HG03565 (cell line): ENCODE measurements around the gene FYCO1.
A peak's percentile ranks its signal among the peaks of the same experiment; 100 is the strongest.
"Not testable (repeated sequence)": the region's sequence is repeated elsewhere in the genome, so short reads cannot be mapped to it uniquely, and the experiment has no call there.

Experiments
- ATAC-seq: cut with Tn5 transposase; IDR thresholded peaks from one replicate; pipeline ENCODE4 v1.9.1; 2021; ENCODE audit warnings: mild to moderate bottlenecking, moderate library complexity; ENCODE audit not compliant: unreplicated experiment

FYCO1 gene

DNA sequence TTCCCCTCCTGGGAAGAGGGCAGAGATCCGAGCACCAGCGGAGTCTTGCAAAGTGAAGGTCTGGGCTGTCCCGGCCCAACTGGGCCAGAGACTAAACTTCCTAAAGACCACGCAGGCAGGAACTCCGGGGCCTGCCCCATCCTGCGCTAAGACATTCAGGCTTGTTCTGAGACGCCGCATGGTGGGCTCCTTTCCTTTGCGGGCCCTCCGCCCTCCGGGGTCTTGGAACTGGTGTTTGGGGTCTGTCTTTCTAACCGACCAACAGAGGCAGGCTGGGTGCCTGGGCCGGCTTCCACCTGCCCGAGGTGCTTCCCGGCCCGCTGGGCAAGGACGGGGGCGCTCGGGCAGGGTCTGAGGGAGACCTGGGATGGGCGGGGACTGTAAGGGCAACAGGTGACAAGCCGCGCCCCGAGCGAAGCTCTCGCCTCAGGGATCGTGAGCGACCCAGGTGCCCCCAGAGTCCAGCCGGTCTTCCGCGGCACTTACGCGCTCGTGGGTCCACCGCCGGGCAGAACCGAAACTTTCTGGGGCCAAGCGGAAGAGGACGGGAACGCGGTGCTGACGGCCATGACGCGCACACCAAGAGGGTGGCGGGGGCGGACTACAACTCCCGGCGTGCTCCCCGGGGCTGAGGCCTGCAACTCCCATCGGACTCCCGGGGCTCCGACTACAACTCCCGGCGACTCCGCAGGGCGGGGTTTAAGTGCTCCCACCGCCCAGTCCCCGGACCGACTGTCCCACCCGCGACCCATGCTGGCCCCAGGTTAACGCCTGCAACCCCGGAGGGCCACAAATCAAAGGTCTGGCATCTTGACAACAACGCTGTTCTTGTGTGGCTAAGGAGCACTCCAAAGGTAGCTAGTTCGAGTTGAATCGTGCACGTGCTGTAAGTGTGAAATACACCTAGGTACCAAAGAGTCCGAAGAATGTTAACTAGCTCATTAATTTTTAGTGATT, at the start of gene FYCO1:
TSS of gene FYCO1 (minus strand) at position 589 of the 957 bp plus-strand sequence. CDS start 10,914 bp downstream, outside the sequence.
- peak; percentile 70 for ATAC-seq

- ATAC-seq = no peak
Observed at GRCh38 chr3:46038916-46039315, 43.3 kb upstream of the FYCO1 start.

GRCh38 chr3:46038071-46038470, 42.4 kb upstream of the FYCO1 start:
- ATAC-seq = not testable (repeated sequence)

DNA sequence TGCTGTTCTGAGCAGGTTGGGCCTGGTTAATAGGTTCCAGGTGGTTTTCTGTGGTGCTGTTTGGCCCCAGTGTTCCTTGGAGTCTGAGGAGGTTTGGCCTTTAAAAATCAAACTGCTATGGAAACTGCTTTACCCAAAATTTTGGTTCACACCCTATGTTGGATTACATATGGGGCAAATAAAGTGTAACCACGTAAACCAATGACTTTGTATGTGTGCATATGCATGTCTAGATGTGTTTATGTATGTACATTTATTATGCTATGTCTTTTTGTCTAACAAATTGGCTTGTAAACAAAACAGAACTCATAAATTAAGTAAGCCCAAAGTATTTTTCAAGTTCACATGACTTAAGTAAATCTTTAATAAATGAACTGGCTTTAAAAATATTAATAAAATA, 40.6 kb upstream of the FYCO1 start:
- no peak for ATAC-seq

- no peak for ATAC-seq
Observed at GRCh38 chr3:46031747-46032146, 36.1 kb upstream of the FYCO1 start.

DNA sequence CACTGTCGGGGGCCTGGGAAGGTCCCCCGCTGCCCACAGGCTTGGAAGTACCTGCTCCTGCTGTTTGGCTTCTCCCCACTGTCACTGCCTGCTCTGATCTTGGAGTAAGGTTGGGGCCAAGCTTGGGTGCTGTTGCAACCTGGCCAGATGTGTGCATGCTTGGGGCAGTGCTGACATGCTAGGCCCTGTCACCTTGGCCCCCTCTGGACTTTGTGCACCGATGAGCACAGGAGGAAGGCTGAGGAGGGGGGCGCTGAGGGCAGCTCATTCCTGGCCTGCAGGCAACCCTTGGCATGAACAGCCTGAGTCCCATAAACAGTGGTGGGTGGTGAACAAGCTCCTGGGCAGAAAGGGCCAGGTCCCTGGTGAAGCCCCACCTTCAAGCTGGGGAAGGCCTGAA, 35.6 kb upstream of the FYCO1 start:
- ATAC-seq = no peak

GRCh38 chr3:46030626-46031025, 35.0 kb upstream of the FYCO1 start:
- no peak for ATAC-seq

GRCh38 chr3:46029953-46030543, 34.4 kb upstream of the FYCO1 start:
- ATAC-seq = no peak

DNA sequence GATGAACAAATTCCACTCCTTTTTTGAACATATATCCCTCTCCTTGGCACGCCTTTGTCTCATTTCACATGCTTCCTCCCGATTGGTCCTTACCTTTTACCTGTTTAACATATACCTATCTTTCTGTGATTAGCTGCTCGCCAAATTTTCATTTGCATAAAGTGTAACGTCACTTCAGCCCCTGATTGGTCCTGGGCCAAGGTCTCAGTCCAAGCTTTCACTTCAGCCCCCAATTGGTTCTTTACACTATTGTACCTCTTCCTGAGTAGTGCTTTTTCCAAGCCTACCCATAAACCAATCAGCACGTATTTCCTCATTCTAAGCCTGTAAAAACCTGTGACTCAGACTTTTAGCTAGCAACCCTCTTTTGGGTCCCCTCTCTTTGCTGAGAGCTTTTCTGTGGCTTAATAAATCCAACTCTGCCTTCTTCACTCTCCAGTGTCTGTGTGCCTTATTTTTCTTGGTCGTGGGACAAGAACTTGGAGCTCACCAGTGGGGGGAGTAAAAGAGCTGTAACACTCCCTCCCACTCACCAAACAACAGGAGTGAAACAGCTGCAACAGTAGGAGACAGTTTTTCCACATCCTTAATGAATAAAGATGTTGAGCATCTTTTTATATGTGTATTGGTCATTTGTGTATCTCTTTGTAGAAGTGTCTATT, 32.2 kb upstream of the FYCO1 start:
- no peak for ATAC-seq

DNA sequence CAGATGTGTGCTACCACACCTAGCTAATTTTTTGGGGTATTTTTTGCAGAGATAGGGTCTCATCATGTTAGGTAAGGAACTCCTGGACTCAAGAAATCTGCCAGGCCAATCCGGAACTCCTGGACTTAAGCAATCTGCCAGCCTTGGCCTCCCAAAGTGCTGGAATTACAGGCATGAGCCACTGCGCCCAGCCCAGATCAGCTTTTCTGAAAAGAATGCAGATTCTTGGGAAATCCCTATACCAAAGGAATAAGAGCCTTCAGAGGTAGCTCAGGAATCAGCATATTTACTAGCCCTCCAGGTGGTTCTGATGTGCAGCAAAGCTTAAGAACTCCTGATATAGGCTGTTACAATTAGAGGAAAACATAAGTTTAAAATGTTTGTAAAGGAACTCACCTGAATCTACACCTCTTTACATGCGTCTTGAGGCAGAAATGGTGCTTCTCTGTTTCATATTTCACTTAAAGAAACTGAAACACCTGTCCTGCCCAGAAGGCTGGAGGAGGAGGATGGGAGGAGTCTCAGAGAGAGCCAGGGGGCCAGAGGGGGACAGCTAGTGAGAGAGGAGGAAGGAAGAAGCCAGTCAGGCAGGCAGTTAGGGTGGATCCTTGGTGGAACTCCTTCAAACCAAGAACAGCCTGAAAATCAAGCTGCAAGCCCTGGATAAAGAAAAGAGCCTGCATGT, 31.5 kb upstream of the FYCO1 start, which contains the start of gene XCR1:
TSS of gene XCR1 (minus strand) at position 463 of the 685 bp plus-strand sequence. CDS start 5,536 bp downstream, outside the sequence.
- no peak for ATAC-seq

- no peak for ATAC-seq
Observed at GRCh38 chr3:46025139-46025538, 29.5 kb upstream of the FYCO1 start.

DNA sequence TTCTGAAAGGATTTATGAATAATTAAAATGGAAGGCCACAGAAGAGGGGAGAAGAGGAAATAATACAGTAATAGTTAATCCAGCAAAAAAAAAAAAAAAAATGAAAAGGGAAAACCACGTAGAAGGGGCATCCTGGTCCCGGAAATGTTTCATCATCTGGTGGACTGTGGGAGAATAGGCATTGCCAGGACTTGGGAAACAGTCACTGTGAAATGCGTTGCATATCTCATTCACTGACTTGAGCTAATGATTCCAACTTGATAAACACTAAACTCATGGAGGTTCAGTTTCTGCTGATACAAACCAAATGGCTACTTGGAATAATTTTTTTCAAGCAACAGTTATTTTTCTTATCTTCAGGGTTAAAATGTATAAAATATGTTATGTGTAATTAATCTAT, 28.5 kb upstream of the FYCO1 start:
- no peak for ATAC-seq

GRCh38 chr3:46022909-46023785, 27.5 kb upstream of the FYCO1 start:
- ATAC-seq = no peak

DNA sequence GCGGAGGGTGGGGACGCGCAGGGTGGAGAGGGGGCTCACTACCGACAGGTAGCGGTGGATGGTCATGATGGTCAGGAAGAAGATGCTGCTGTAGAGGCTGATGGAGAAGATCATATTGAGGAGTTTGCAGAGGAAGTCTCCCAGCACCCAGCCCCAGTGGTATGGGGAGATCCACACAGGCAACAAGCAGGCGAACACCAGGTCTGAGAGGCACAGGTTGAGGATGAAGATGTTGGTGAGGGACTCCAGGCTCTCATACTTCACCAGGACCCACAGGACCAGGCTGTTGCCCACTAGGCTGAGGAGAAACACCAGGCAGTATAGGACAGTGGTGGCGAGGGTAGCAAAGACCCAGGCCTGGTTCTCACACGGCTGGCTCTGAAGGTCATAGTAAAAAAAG, 25.9 kb upstream of the FYCO1 start:
- ATAC-seq = no peak

DNA sequence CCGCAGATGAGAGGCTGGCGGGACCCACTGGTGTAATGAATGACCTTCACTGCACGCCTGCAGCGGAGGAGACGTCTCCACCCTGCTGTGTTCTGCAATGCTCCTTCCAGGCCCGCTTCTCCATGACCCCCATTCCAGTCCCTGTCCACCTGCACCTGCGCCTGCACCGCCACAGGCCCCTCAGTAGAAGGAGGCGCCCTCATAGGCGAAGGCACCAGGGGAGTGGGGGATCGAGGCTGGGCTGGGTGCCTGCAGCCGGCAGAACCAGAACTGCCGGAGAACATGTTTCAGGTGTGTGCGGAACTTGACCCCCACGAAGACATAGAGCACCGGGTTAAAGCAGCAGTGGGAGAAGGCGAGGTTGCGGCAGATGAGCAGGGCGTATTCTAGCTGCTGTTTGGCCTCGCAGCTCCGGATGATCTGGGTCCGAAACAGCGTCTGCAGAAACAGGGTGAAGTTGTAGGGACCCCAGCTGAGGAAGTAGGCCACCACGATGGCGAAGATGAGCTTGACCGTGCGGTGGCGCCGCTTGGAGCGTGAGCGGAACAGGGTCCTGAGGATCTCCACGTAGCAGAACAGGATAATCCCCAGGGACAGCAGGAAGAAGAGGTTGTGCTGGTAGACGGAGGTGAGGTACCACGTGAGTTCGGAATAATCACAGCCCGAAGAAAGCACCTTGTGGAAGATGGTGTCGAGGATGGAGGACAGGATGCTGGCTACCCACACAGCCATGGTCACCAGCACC, 25.3 kb upstream of the FYCO1 start:
- ATAC-seq = no peak

- no peak for ATAC-seq
Observed at GRCh38 chr3:46019707-46020106, 24.1 kb upstream of the FYCO1 start.

DNA sequence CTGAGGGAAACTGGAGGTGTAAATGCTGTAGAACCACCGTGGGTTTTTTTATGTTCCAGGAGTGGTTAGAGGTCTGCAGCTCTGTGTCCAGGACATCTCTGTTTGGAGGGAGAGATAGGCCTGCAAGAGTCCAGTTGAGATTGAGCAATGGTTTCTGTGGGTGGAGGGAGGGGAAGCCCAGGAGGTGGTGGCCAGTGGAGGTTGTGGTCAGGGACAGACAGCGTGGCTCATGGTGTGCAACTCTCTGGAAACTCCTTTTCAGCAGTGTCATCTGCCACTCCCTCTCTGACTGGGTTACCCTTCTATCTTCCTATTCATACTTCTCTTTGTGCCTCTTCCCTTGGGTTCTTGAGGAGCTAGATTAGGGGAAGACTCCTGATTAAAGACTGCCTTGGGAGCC, 22.1 kb upstream of the FYCO1 start:
- ATAC-seq = no peak

DNA sequence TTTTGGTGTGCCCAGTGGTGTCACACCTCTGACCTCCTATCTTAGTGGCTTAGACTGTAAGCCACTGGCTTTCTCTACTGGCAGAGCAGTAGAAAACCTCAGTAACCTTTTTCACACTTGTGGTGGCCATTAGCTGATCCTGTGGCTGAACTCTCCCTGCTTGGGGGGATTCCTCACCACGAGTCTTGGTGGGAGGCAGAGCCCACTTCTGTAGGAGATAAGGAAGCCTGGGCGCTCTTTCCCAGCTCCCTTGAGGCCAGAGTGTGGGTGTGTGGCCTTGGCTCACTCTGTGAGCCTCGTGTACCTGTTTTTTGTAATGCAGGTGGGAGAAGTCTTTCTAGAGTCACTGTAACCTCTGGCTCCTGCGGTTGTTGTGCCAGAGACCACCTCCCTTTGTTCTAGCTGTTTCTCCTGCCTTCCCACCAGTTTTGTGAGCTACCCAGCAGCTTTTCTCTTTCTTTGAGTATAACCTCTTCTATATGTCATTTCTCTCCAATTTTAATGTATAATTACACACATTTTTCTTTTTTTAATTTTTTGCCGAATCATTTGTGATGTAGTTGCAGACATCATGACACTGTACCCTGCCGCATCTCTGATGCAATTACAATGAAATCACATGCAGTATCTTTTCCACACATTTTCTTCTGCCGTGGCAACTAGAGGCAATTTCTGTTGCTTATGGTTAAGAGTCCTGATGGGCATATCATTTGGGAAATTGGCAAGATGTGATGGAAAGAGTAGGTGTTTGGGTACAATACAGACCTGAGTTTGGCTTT, 17.9 kb upstream of the FYCO1 start:
- no peak for ATAC-seq

GRCh38 chr3:46012246-46012645, 16.6 kb upstream of the FYCO1 start:
- ATAC-seq = no peak
